ENCODE measurements around the gene EXOSC3. TPM values are rescaled to one million over a fixed set of nuclear protein-coding genes. Genes with fewer than 3 reads are reported as not detected.
"Not testable (repeated sequence)": the region's sequence is repeated elsewhere in the genome, so short reads cannot be mapped to it uniquely, and the experiment has no call there.

Gene EXOSC3
- total RNA-seq, 2 experiments from 2014 or later, result 82.6 to 103 TPM

DNA sequence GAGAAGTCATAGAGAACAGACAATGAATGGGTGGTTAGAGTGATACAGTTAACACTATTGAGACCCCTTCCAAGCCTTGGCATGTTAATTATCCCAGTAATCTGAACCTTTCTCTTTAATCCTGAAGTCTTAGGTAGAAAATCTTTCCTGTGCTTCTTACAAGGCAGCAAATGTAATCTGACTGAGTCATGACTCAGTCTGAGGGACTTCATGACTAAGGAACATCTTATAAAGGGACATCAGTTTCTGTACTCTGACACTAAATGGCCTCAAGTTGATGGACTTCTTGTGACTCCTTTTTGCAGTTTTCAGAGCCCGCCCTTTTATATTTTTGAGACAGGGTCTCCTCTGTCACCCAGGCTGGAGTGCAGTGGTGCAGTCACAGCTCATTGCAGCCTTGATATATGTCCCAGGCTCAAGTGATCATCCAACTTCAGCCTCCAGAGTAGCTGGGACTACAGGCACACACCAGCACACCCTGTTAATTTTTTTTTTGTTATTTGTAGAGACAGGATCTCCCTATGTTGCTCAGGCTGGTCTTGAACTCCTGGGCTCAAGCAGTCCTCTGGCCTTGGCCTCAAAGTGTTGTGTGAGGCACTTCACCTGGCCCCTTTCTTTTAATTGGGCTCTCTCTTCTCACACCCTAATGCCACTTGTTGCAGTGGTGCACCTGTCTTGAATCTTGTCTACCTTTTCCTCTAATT, 9.5 kb downstream of the EXOSC3 start:
- ChIA-PET CTCF (ENCODE audit: unreplicated experiment) (no interaction called here), POLR2A (no interaction called here)
- H3K9me2 ChIP-seq (ENCODE audit: insufficient read depth, low read length), result no peaks in the 10 kb centered on the region
- H3K4me2 ChIP-seq (ENCODE audit: low read length), result no peak overlapping the region
- H4K20me1 ChIP-seq (ENCODE audit: insufficient read depth, low read length), result no peaks in the 10 kb centered on the region; the same call in 1 of the 2 replicates
- TF ChIP-seq, protein P1, sequence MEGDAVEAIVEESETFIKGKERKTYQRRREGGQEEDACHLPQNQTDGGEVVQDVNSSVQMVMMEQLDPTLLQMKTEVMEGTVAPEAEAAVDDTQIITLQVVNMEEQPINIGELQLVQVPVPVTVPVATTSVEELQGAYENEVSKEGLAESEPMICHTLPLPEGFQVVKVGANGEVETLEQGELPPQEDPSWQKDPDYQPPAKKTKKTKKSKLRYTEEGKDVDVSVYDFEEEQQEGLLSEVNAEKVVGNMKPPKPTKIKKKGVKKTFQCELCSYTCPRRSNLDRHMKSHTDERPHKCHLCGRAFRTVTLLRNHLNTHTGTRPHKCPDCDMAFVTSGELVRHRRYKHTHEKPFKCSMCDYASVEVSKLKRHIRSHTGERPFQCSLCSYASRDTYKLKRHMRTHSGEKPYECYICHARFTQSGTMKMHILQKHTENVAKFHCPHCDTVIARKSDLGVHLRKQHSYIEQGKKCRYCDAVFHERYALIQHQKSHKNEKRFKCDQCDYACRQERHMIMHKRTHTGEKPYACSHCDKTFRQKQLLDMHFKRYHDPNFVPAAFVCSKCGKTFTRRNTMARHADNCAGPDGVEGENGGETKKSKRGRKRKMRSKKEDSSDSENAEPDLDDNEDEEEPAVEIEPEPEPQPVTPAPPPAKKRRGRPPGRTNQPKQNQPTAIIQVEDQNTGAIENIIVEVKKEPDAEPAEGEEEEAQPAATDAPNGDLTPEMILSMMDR (conservative IDR thresholded peaks at IDR 0.05; ENCODE audit: low read length), result no peak
- TF ChIP-seq EZH2phosphoT487 (IDR thresholded peaks at IDR 0.05; ENCODE audit: borderline replicate concordance, low read depth, low read length), result no peak
- H2AFZ ChIP-seq (ENCODE audit: low read length), result no peak overlapping the region
- H3K4me1 ChIP-seq (ENCODE audit: insufficient read depth, low read length, poor library complexity, severe bottlenecking), result no peaks in the 10 kb centered on the region
- H3K79me2 ChIP-seq (ENCODE audit: insufficient read depth, low read depth, low read length), result peaks cover under 1% of the 10 kb centered on the region; the same call in 1 of the 2 replicates
- intact Hi-C loops (cut with micrococcal nuclease; ENCODE audit: unreplicated experiment), result no loop called here
- no peak for DNase-seq (ENCODE audit: low spot score)
- no peaks in the 10 kb centered on the region for H3K9me3 ChIP-seq (ENCODE audit: low read length)
- peaks cover 56% of the 10 kb centered on the region for H3K36me3 ChIP-seq (ENCODE audit: insufficient read depth, low read length)
- H3K27ac ChIP-seq (ENCODE audit: low read depth, low read length, poor library complexity, severe bottlenecking), result no peak overlapping the region
- no TSS peak for BruUV-seq (replicated peaks)
- no peak overlapping the region for H3K4me3 ChIP-seq (ENCODE audit: low read depth, low read length, poor library complexity, severe bottlenecking)

DNA sequence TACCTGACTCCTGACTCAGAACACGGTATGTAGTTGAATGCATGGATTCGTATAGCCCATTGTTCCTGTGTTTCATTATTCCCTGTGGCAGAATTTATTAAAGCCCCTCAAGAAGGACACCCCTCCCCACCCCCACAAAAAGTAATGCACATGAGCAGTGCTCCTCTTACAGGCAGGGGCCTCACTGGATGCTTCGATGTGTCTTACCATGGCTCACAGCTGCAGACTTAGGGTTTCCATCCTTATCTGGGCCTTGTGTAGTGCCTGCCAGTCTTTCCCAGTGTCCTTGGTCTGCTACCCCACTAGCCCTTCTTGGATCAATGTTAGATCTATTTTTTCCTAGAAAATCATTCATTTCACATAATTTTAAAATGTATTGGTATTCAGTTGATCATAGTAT, 14.9 kb downstream of the EXOSC3 start:
- H3K9me3 ChIP-seq (ENCODE audit: low read length), result no peaks in the 10 kb centered on the region
- H3K4me1 ChIP-seq (ENCODE audit: insufficient read depth, low read length, poor library complexity, severe bottlenecking), result no peaks in the 10 kb centered on the region
- H3K9me2 ChIP-seq (ENCODE audit: insufficient read depth, low read length), result no peaks in the 10 kb centered on the region
- H3K4me3 ChIP-seq (ENCODE audit: low read depth, low read length, poor library complexity, severe bottlenecking), result no peak overlapping the region
- H3K4me2 ChIP-seq (ENCODE audit: low read length), result no peak overlapping the region
- no peaks in the 10 kb centered on the region for H3K79me2 ChIP-seq (ENCODE audit: insufficient read depth, low read depth, low read length)
- H2AFZ ChIP-seq (ENCODE audit: low read length), result no peak overlapping the region
- TF ChIP-seq EZH2phosphoT487 (IDR thresholded peaks at IDR 0.05; ENCODE audit: borderline replicate concordance, low read depth, low read length), result no peak
- TF ChIP-seq, protein P1 (conservative IDR thresholded peaks at IDR 0.05; ENCODE audit: low read length), result no peak
- intact Hi-C loops (cut with micrococcal nuclease; ENCODE audit: unreplicated experiment), result no loop called here
- no peaks in the 10 kb centered on the region for H4K20me1 ChIP-seq (ENCODE audit: insufficient read depth, low read length)
- BruUV-seq (replicated peaks), result no TSS peak
- CTCF ChIA-PET (ENCODE audit: unreplicated experiment), result no interaction called here
- DNase-seq (ENCODE audit: low spot score), result no peak
- POLR2A ChIA-PET, result interaction anchor here (0.6 to 1.7 kb wide), 3 partner anchors 14 to 1785 kb away, joined by 4 to 5 read pairs (median 4); partner anchors contain the start of gene EXOSC3
- no peak overlapping the region for H3K27ac ChIP-seq (ENCODE audit: low read depth, low read length, poor library complexity, severe bottlenecking)
- H3K36me3 ChIP-seq (ENCODE audit: insufficient read depth, low read length), result peaks cover 11% of the 10 kb centered on the region; the same call in 1 of the 2 replicates

DNA sequence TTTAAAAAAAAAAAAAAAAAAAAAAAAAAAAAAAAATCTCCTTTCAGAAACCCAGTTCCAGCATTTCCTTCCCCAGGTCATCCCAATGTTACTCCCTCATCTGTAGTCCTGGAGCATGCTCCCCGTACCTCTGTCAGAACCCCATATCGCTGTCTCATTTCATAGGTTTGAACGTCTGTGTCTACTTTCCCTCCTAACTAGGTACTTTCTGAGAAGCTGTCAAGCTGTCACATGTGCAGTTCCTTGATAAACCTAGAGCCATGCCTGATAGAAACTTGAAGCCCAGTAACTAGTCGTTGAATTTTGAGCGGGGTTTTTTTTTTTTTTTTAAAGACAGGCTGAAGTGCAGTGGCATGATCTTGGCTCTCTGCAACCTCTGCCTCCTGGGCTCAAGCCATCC, 15.6 kb downstream of the EXOSC3 start:
- Histone ChIP-seq H3K9me3 (ENCODE audit: low read length) (no peaks in the 10 kb centered on the region), H3K9me2 (ENCODE audit: insufficient read depth, low read length) (no peaks in the 10 kb centered on the region), H3K4me3 (ENCODE audit: low read depth, low read length, poor library complexity, severe bottlenecking) (no peak overlapping the region), H3K4me2 (ENCODE audit: low read length) (no peak overlapping the region), H3K4me1 (ENCODE audit: insufficient read depth, low read length, poor library complexity, severe bottlenecking) (no peaks in the 10 kb centered on the region), H4K20me1 (ENCODE audit: insufficient read depth, low read length) (no peaks in the 10 kb centered on the region), H3K27ac (ENCODE audit: low read depth, low read length, poor library complexity, severe bottlenecking) (no peak overlapping the region), H3K36me3 (ENCODE audit: insufficient read depth, low read length) (peaks cover 6% of the 10 kb centered on the region; the same call in 1 of the 2 replicates), H2AFZ (ENCODE audit: low read length) (no peak overlapping the region), H3K79me2 (ENCODE audit: insufficient read depth, low read depth, low read length) (no peaks in the 10 kb centered on the region)
- DNase-seq (ENCODE audit: low spot score), result no peak
- CTCF ChIA-PET (ENCODE audit: unreplicated experiment), result interaction anchor here (1.2 kb wide), 1 partner anchor 9 kb away, joined by 3 read pairs; no protein-coding TSS in a partner anchor
- TF ChIP-seq, protein P1 (conservative IDR thresholded peaks at IDR 0.05; ENCODE audit: low read length), result no peak
- TF ChIP-seq EZH2phosphoT487 (IDR thresholded peaks at IDR 0.05; ENCODE audit: borderline replicate concordance, low read depth, low read length), result no peak
- POLR2A ChIA-PET, result interaction anchor here (0.7 to 0.9 kb wide), 3 partner anchors 14 to 1452 kb away, joined by 3 to 11 read pairs (median 5); no protein-coding TSS in a partner anchor
- intact Hi-C loops (cut with micrococcal nuclease; ENCODE audit: unreplicated experiment), result no loop called here
- no TSS peak for BruUV-seq (replicated peaks)

DNA sequence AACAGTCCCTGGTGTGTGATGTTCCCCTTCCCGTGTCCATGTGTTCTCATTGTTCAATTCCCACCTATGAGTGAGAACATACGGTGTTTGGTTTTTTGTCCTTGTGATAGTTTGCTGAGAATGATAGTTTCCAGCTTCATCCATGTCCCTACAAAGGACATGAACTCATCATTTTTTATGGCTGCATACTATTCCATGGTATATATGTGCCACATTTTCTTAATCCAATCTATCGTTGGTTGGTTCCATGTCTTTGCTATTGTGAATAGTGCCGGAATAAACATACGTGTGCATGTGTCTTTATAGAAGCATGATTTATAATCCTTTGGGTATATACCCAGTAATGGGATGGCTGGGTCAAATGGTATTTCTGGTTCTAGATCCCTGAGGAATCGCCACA, 19.6 kb downstream of the EXOSC3 start:
- POLR2A ChIA-PET; BruUV-seq (replicated peaks); H3K9me2 ChIP-seq (ENCODE audit: insufficient read depth, low read length); H2AFZ ChIP-seq (ENCODE audit: low read length); H4K20me1 ChIP-seq (ENCODE audit: insufficient read depth, low read length); H3K27ac ChIP-seq (ENCODE audit: low read depth, low read length, poor library complexity, severe bottlenecking); H3K4me1 ChIP-seq (ENCODE audit: insufficient read depth, low read length, poor library complexity, severe bottlenecking); H3K36me3 ChIP-seq (ENCODE audit: insufficient read depth, low read length); H3K9me3 ChIP-seq (ENCODE audit: low read length); H3K4me2 ChIP-seq (ENCODE audit: low read length); H3K79me2 ChIP-seq (ENCODE audit: insufficient read depth, low read depth, low read length); intact Hi-C loops (cut with micrococcal nuclease; ENCODE audit: unreplicated experiment); DNase-seq (ENCODE audit: low spot score); H3K4me3 ChIP-seq (ENCODE audit: low read depth, low read length, poor library complexity, severe bottlenecking); CTCF ChIA-PET (ENCODE audit: unreplicated experiment): not testable (repeated sequence)

Measured in OCI-LY7 (cell line).